Stimulated activated CD4-positive, alpha-beta T cell treated with anti-CD3 and anti-CD28 coated beads, Interleukin-2, amount 100 ng/mL, for 48 hours (primary cell): ENCODE data around the gene SEMA3E.
"Not testable (repeated sequence)": the region's sequence is repeated elsewhere in the genome, so short reads cannot be mapped to it uniquely, and the experiment has no call there.

Experiments used
- DNase-seq, 2 donors: peaks; one replicate each; pipeline ENCODE4 v3.0.0-alpha.2; 2020

Gene SEMA3E

GRCh38 chr7:83447681-83448080, 201.3 kb downstream of the SEMA3E start:
- no peak for DNase-seq

- no peak for DNase-seq
These were observed 202.8 kb downstream of the SEMA3E start for GRCh38 chr7:83446102-83446669.

GRCh38 chr7:83442911-83443310, 206.0 kb downstream of the SEMA3E start:
- DNase-seq = no peak

- DNase-seq = no peak
These were observed 209.9 kb downstream of the SEMA3E start for GRCh38 chr7:83439026-83439425.

- not testable (repeated sequence) for DNase-seq
These were observed 218.7 kb downstream of the SEMA3E start for GRCh38 chr7:83430289-83430688.

- DNase-seq = no peak
These were observed 219.4 kb downstream of the SEMA3E start for GRCh38 chr7:83429493-83429892.

GRCh38 chr7:83427884-83428283, 221.1 kb downstream of the SEMA3E start:
- DNase-seq = no peak

GRCh38 chr7:83426325-83426724, 222.6 kb downstream of the SEMA3E start:
- no peak for DNase-seq

GRCh38 chr7:83419013-83419412, 229.9 kb downstream of the SEMA3E start:
- DNase-seq = no peak

- DNase-seq = no peak
These were observed 233.1 kb downstream of the SEMA3E start for GRCh38 chr7:83415840-83416239.

GRCh38 chr7:83414947-83415346, 234.0 kb downstream of the SEMA3E start:
- no peak for DNase-seq

- DNase-seq = no peak
These were observed 235.1 kb downstream of the SEMA3E start for GRCh38 chr7:83413831-83414230.

GRCh38 chr7:83413424-83413823, 235.5 kb downstream of the SEMA3E start:
- no peak for DNase-seq

- DNase-seq = no peak
These were observed 237.8 kb downstream of the SEMA3E start for GRCh38 chr7:83410989-83411591.

GRCh38 chr7:83394776-83395175, 254.2 kb downstream of the SEMA3E start:
- DNase-seq = no peak

GRCh38 chr7:83388436-83388835, 260.5 kb downstream of the SEMA3E start:
- DNase-seq = no peak

- DNase-seq = no peak
These were observed 282.3 kb downstream of the SEMA3E start for GRCh38 chr7:83366629-83367028.

GRCh38 chr7:83365746-83366145, 283.2 kb downstream of the SEMA3E start:
- DNase-seq = no peak

- no peak for DNase-seq
These were observed 285.9 kb downstream of the SEMA3E start for GRCh38 chr7:83362871-83363550.

GRCh38 chr7:83359108-83359507, 289.8 kb downstream of the SEMA3E start:
- DNase-seq = no peak

GRCh38 chr7:83355143-83355542, 293.8 kb downstream of the SEMA3E start:
- DNase-seq = no peak

- DNase-seq = no peak
These were observed 300.9 kb downstream of the SEMA3E start for GRCh38 chr7:83347945-83348444.

GRCh38 chr7:83339907-83340306, 309.0 kb downstream of the SEMA3E start:
- no peak for DNase-seq

- no peak for DNase-seq
These were observed 310.5 kb downstream of the SEMA3E start for GRCh38 chr7:83338277-83338950.
